Neuronal stem cell (in vitro differentiated cells): ENCODE results near the gene RBM25.
"Not testable (repeated sequence)": the region's sequence is repeated elsewhere in the genome, so short reads cannot be mapped to it uniquely, and the experiment has no call there.

ENCODE experiments used
- DNase-seq: peaks from one replicate; pipeline ENCODE4 v3.0.0-alpha.2; 2013; ENCODE audit warnings: low spot score
- H2AFZ ChIP-seq: one replicate; pipeline ENCODE4 v1.6.1; 2013; ENCODE audit warnings: mild to moderate bottlenecking, low read length, inconsistent platforms
- H2AK5ac ChIP-seq: 2 replicates; pipeline ENCODE4 v1.6.1; 2013; ENCODE audit warnings: low read depth, mild to moderate bottlenecking, inconsistent platforms, low read length, moderate library complexity, mixed read lengths
- H2BK120ac ChIP-seq: 2 replicates; pipeline ENCODE4 v1.6.1; 2013; ENCODE audit warnings: low read depth, mild to moderate bottlenecking, inconsistent platforms, low read length, moderate library complexity, mixed read lengths
- H2BK12ac ChIP-seq: one replicate; pipeline ENCODE4 v1.6.1; 2013; ENCODE audit warnings: low read length, inconsistent platforms
- H2BK15ac ChIP-seq: 2 replicates; pipeline ENCODE4 v1.6.1; 2013; ENCODE audit warnings: mild to moderate bottlenecking, low read length, inconsistent platforms, mixed read lengths
- H2BK5ac ChIP-seq: one replicate; pipeline ENCODE4 v1.6.1; 2013; ENCODE audit warnings: inconsistent platforms, mild to moderate bottlenecking, low read length, moderate library complexity
- H3K14ac ChIP-seq: one replicate; pipeline ENCODE4 v1.6.1; 2013; ENCODE audit warnings: low read length, inconsistent platforms
- H3K18ac ChIP-seq: 2 replicates; pipeline ENCODE4 v1.6.1; 2013; ENCODE audit warnings: low read length, inconsistent platforms
- H3K23ac ChIP-seq: 2 replicates; pipeline ENCODE4 v1.6.1; 2013; ENCODE audit warnings: low read depth, mild to moderate bottlenecking, mixed read lengths, low read length, inconsistent platforms; ENCODE audit not compliant: poor library complexity
- H3K27ac ChIP-seq: replicated peaks from 3 replicates; pipeline ENCODE4 v1.5.1; 2013; ENCODE audit warnings: low read length, inconsistent platforms
- H3K27me3 ChIP-seq, 3 experiments: 2 replicates each; pipeline ENCODE4 v1.6.1; 2013; ENCODE audit warnings: low read length in 3 of 3, mild to moderate bottlenecking in 2 of 3, inconsistent platforms in 1 of 3, low read depth in 1 of 3, mixed read lengths in 1 of 3, moderate library complexity in 1 of 3; ENCODE audit not compliant: control insufficient read depth in 3 of 3, insufficient read depth in 3 of 3
- H3K36me3 ChIP-seq, 2 donors: replicated peaks in 1 of 2; 2 replicates each; pipeline ENCODE4 v1.6.1; 2013; ENCODE audit warnings: low read length in 2 of 2; ENCODE audit not compliant: control insufficient read depth in 2 of 2, insufficient read depth in 2 of 2
- H3K4ac ChIP-seq: 2 replicates; pipeline ENCODE4 v1.6.1; 2013; ENCODE audit warnings: inconsistent platforms, mild to moderate bottlenecking, low read length, moderate library complexity
- H3K4me1 ChIP-seq, 2 donors: 1 replicate in 1 of 2; 2 replicates in 1 of 2; pipeline ENCODE4 v1.6.1; 2013; ENCODE audit warnings: low read length in 2 of 2, low read depth in 1 of 2; ENCODE audit not compliant: control insufficient read depth in 2 of 2, insufficient read depth in 1 of 2
- H3K4me2 ChIP-seq: one replicate; pipeline ENCODE4 v1.6.1; 2013; ENCODE audit warnings: mild to moderate bottlenecking, low read length, inconsistent platforms; ENCODE audit not compliant: insufficient read depth, poor library complexity, severe bottlenecking
- H3K4me3 ChIP-seq, 2 donors: 2 replicates each; pipeline ENCODE4 v1.5.1; 2013; ENCODE audit warnings: low read length in 2 of 2, mild to moderate bottlenecking in 2 of 2, inconsistent platforms in 1 of 2, moderate library complexity in 1 of 2
- H3K79me1 ChIP-seq: one replicate; pipeline ENCODE4 v1.6.1; 2013; ENCODE audit warnings: low read depth, mild to moderate bottlenecking, inconsistent platforms, low read length, moderate library complexity
- H3K9ac ChIP-seq: one replicate; pipeline ENCODE4 v1.6.1; 2013; ENCODE audit warnings: mild to moderate bottlenecking, low read depth, low read length, inconsistent platforms; ENCODE audit not compliant: poor library complexity
- H3K9me3 ChIP-seq, 2 donors: replicated peaks in 1 of 2; 2 replicates each; pipeline versions ENCODE3 to v1.6.1; 2013; ENCODE audit warnings: low read length in 2 of 2, mild to moderate bottlenecking in 2 of 2, inconsistent platforms in 1 of 2, low read depth in 1 of 2, mixed read lengths in 1 of 2, moderate library complexity in 1 of 2; ENCODE audit not compliant: control insufficient read depth in 2 of 2, insufficient read depth in 1 of 2
- H4K8ac ChIP-seq: one replicate; pipeline ENCODE4 v1.6.1; 2013; ENCODE audit warnings: low read depth, mild to moderate bottlenecking, inconsistent platforms, low read length, moderate library complexity
- H4K91ac ChIP-seq: one replicate; pipeline ENCODE4 v1.6.1; 2013; ENCODE audit warnings: low read length, low read depth, mild to moderate bottlenecking, inconsistent platforms; ENCODE audit not compliant: poor library complexity
- WGBS, 2 donors: extraction: QIAGEN DNeasy Blood & Tissue Kit; methylation state at CpG; one replicate each; pipeline ENCODE4 v1.1.7; 2013; ENCODE audit warnings: missing lambda C conversion rate in 2 of 2, mixed read lengths in 1 of 2; ENCODE audit not compliant: insufficient read length in 2 of 2, insufficient replicate concordance in 1 of 2; ENCODE audit errors: extremely low coverage in 2 of 2; 5-methylcytosine and 5-hydroxymethylcytosine counted together

The RBM25 gene

GRCh38 chr14:73016011-73016410 is 42.3 kb upstream of the RBM25 start:
- H2BK5ac ChIP-seq, H3K79me1 ChIP-seq, DNase-seq, H2BK15ac ChIP-seq, H3K27ac ChIP-seq, H3K9ac ChIP-seq, H3K9me3 ChIP-seq, H3K4ac ChIP-seq, H3K4me3 ChIP-seq, H4K91ac ChIP-seq, H2AFZ ChIP-seq, H3K23ac ChIP-seq, H3K4me2 ChIP-seq, H2BK12ac ChIP-seq, H2AK5ac ChIP-seq, H3K18ac ChIP-seq, H3K4me1 ChIP-seq, H4K8ac ChIP-seq, H2BK120ac ChIP-seq, H3K14ac ChIP-seq, H3K27me3 ChIP-seq: not testable (repeated sequence)
- no CpG with 5 or more reads among the region's 10 CpGs for WGBS, 2 donors
- H3K36me3 ChIP-seq, result peaks cover 0 to 21% of the 10 kb centered on the region in 2 donors

GRCh38 chr14:73022051-73022450 is 36.3 kb upstream of the RBM25 start:
- no peak overlapping the region for H2BK5ac ChIP-seq
- H3K79me1 ChIP-seq, result peaks cover 3% of the 10 kb centered on the region
- peaks cover 11 to 40% of the 10 kb centered on the region in 2 donors for H3K36me3 ChIP-seq
- no peak overlapping the region for H2AFZ ChIP-seq
- no peak overlapping the region for H3K9ac ChIP-seq
- no peak overlapping the region for H4K91ac ChIP-seq
- H2BK120ac ChIP-seq, result no peak overlapping the region
- H3K27me3 ChIP-seq, result no peaks in the 10 kb centered on the region
- no peak overlapping the region for H2AK5ac ChIP-seq
- H3K23ac ChIP-seq, result no peak overlapping the region
- H3K9me3 ChIP-seq, result no peaks in the 10 kb centered on the region
- H3K18ac ChIP-seq, result no peak overlapping the region
- DNase-seq, result no peak
- no peak overlapping the region for H3K4me3 ChIP-seq
- H3K4ac ChIP-seq, result no peak overlapping the region
- no peak overlapping the region for H3K27ac ChIP-seq
- no peaks in the 10 kb centered on the region for H3K4me1 ChIP-seq
- H3K4me2 ChIP-seq, result no peak overlapping the region
- H2BK12ac ChIP-seq, result no peak overlapping the region
- H3K14ac ChIP-seq, result no peak overlapping the region
- no CpG with 5 or more reads among the region's 4 CpGs for WGBS, 2 donors
- no peak overlapping the region for H2BK15ac ChIP-seq
- H4K8ac ChIP-seq, result no peak overlapping the region

- Histone ChIP-seq H3K14ac (no peak overlapping the region), H3K36me3 (peaks cover 11 to 34% of the 10 kb centered on the region in 2 donors), H3K79me1 (peaks cover 1% of the 10 kb centered on the region), H2AFZ (no peak overlapping the region), H4K91ac (no peak overlapping the region), H2BK120ac (no peak overlapping the region), H3K4me2 (no peak overlapping the region), H3K4ac (no peak overlapping the region), H3K9me3 (no peaks in the 10 kb centered on the region), H2BK15ac (no peak overlapping the region), H3K27ac (no peak overlapping the region), H3K9ac (no peak overlapping the region), H3K23ac (no peak overlapping the region), H3K27me3 (no peaks in the 10 kb centered on the region), H4K8ac (no peak overlapping the region), H3K4me3 (peak overlapping the region in 1 of 2 donors; percentile 72), H2BK5ac (no peak overlapping the region), H3K4me1 (no peaks in the 10 kb centered on the region), H2BK12ac (no peak overlapping the region), H3K18ac (no peak overlapping the region), H2AK5ac (no peak overlapping the region)
- no peak for DNase-seq
- no CpG with 5 or more reads among the region's 3 CpGs for WGBS, 2 donors
These were observed 32.8 kb upstream of the RBM25 start for GRCh38 chr14:73025544-73025943.

GRCh38 chr14:73026243-73026844 is 32.0 kb upstream of the RBM25 start:
- no CpG with 5 or more reads among the region's 21 CpGs for whole genome bisulfite sequencing, 2 donors

More at GRCh38 chr14:73026243-73026844, 32.0 kb upstream of the RBM25 start:
- DNase-seq, result no peak
- Histone ChIP-seq H3K9ac (no peak overlapping the region), H2BK12ac (no peak overlapping the region), H3K27ac (no peak overlapping the region), H3K4me2 (peak overlapping the region; percentile 62), H2BK5ac (no peak overlapping the region), H2BK120ac (no peak overlapping the region), H3K79me1 (peaks cover 1% of the 10 kb centered on the region), H3K18ac (no peak overlapping the region), H3K27me3 (no peaks in the 10 kb centered on the region), H3K9me3 (no peaks in the 10 kb centered on the region), H3K4me3 (peak overlapping the region; percentile 72 to 97), H3K36me3 (peaks cover 11 to 30% of the 10 kb centered on the region in 2 donors), H3K4me1 (no peaks in the 10 kb centered on the region), H2BK15ac (no peak overlapping the region), H4K8ac (no peak overlapping the region), H3K4ac (no peak overlapping the region), H3K23ac (no peak overlapping the region), H3K14ac (no peak overlapping the region), H4K91ac (no peak overlapping the region), H2AK5ac (no peak overlapping the region), H2AFZ (peak overlapping the region; percentile 87)
